Measurements from ENCODE around the gene ACOX1. TPM values are rescaled to one million over a fixed set of nuclear protein-coding genes. Genes with fewer than 3 reads are reported as not detected.

Gene ACOX1
- total and polyA plus RNA-seq, 2 of the 13 experiments (the other 11 are each of a cell fraction or from before 2014, with no cell fraction given) = 86.4 to 120 TPM

GRCh38 chr17:75894049-75894733 lies 84.8 kb downstream of the ACOX1 start (continued):
- TF ChIP-seq AKNA (CRISPR knock-in tag; IDR thresholded peaks at IDR 0.05; ENCODE audit: borderline replicate concordance) = no peak
- no peak for TF ChIP-seq NFKB2 (CRISPR knock-in tag; IDR thresholded peaks at IDR 0.05; ENCODE audit: borderline replicate concordance)
- no peak for TF ChIP-seq ZC3H4 (CRISPR knock-in tag; IDR thresholded peaks at IDR 0.05; ENCODE audit: borderline replicate concordance)
- no peak for TF ChIP-seq NCOA5 (CRISPR knock-in tag; IDR thresholded peaks at IDR 0.05)
- TF ChIP-seq ZNF710 (CRISPR knock-in tag; IDR thresholded peaks at IDR 0.05; ENCODE audit: borderline replicate concordance) = peak; percentile 76; the same call in 1 of the 2 replicates
- peak; percentile 47 for TF ChIP-seq XRCC5 (optimal IDR thresholded peaks at IDR 0.05; ENCODE audit: low read length)
- TF ChIP-seq SP1 (IDR thresholded peaks at IDR 0.05) = 0 out of 2 replicates have a peak, but pooled peaks have one; percentile 49
- no peak for TF ChIP-seq SP1 (CRISPR knock-in tag; IDR thresholded peaks at IDR 0.05)
- 0 out of 2 replicates have a peak, but pooled peaks have one; percentile 16 for TF ChIP-seq ZNF747 (CRISPR knock-in tag; IDR thresholded peaks at IDR 0.05; ENCODE audit: borderline replicate concordance)
- TF ChIP-seq RFXAP (CRISPR knock-in tag; IDR thresholded peaks at IDR 0.05; ENCODE audit: borderline replicate concordance) = no peak
- no peak for TF ChIP-seq ZNF562 (CRISPR knock-in tag; IDR thresholded peaks at IDR 0.05; ENCODE audit: borderline replicate concordance)
- TF ChIP-seq ZBTB46 (CRISPR knock-in tag; IDR thresholded peaks at IDR 0.05; ENCODE audit: borderline replicate concordance) = no peak
- TF ChIP-seq PRDM10 (CRISPR knock-in tag; IDR thresholded peaks at IDR 0.05; ENCODE audit: low read depth) = no peak
- no peak for TF ChIP-seq ZNF790 (CRISPR knock-in tag; IDR thresholded peaks at IDR 0.05; ENCODE audit: borderline replicate concordance)
- TF ChIP-seq CENPX (CRISPR knock-in tag; IDR thresholded peaks at IDR 0.05) = no peak
- TF ChIP-seq ZNF550 (CRISPR knock-in tag; IDR thresholded peaks at IDR 0.05; ENCODE audit: borderline replicate concordance) = no peak
- TF ChIP-seq ZNF263 (CRISPR knock-in tag; IDR thresholded peaks at IDR 0.05) = no peak
